GM18517 (cell line): ENCODE results near the gene TSC22D4.
"Not testable (repeated sequence)": the region's sequence is repeated elsewhere in the genome, so short reads cannot be mapped to it uniquely, and the experiment has no call there.

Experiments used
- ATAC-seq: cut with Tn5 transposase; IDR thresholded peaks from one replicate; pipeline ENCODE4 v1.9.1; 2021; ENCODE audit warnings: mild to moderate bottlenecking, moderate library complexity; ENCODE audit not compliant: unreplicated experiment

TSC22D4 gene

GRCh38 chr7:100447363-100447762 lies 31.7 kb downstream of the TSC22D4 start:
- ATAC-seq: not testable (repeated sequence)

- no peak for ATAC-seq
Observed at GRCh38 chr7:100446040-100446439, 33.0 kb downstream of the TSC22D4 start.

DNA sequence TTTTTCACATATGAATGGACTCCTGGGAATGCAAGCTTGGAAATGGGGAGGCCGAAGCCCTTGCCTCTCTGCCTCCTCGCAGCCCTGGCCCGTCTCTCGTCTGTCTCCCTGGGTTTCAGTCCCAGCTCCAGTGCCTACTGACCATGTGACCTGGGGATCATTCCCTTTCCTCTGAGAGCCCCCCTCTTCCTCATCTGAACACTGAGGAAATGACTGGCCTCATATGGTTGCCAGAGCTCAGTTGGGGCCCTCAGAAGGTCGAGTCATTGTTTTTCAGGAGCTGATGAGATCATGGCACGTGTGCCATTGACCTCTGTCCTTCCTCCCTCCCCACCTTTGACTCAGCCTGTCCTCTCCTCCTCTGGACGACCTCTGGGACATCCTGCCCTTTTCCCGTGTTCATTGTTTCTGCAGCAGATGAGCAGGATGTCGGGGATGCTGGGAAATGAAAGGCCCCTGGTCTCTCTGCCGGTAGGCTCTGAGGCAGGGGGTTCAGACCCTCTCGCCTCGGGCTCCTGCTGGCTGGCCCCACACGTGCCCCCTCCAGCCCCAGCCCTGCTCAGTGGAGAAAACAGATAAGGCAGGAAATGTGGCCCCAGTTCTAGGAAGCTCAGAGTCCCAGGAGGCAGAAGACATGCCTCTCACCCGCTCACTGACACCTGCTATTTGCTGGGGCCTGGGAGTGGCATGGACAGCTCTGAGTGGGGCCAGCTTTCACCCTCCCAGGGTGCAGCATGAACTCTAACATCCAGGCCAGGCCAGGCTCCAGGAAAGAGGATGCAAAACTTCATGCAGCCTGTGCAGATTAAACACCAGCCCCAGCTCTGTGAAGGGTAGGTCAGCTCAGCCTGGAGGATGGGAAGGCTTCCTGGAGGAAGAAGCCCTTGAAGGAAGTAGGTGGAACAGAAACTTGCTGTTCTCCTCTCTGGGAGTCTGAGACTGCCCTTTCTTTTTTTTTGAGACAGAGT lies 34.4 kb downstream of the TSC22D4 start:
- ATAC-seq: no peak

- ATAC-seq: no peak
Observed at GRCh38 chr7:100443096-100443840, 35.7 kb downstream of the TSC22D4 start.

DNA sequence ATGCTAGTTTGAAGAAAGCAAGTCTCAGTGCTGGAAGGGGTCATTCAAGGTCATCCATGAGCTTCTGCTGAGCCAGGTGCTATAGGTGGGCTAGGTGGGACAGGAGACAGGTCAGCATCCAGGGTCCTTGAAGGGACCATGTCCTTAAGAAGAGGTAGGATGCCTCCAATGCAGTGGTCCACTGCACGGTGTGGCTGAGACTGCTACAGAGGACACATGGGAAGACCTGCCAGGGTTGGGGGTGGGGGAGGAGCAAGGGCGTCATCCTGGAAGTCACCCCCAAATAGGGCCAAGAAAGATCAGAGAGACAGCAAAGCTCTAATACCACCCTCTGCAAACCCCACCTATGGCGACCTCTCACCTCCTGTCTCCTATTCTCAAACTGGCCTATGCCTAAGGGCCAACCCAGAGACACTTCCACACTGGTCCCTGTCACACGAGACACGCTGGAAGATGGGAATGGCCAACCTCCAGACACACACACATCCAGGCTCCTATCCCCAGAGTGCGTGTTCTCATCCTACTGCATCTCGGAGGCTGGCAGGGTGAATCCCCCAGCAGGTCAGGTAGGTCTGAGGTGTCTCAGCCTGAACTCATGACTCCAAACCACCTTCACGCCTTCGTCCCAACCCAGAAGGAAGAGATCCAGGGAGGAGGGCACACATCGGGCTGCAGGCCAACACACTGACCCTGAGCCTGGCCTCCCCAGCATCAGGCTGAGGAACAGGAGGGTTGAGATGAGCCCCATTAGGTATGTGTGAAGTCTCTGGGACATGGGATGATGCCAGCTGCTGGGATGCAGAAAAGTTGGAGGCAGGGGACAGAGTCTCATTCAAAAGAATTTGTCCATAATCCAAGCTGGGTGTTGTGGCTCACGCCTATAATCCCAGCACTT lies 37.1 kb downstream of the TSC22D4 start:
- ATAC-seq: no peak

- not testable (repeated sequence) for ATAC-seq
Observed at GRCh38 chr7:100439244-100439643, 39.8 kb downstream of the TSC22D4 start.

DNA sequence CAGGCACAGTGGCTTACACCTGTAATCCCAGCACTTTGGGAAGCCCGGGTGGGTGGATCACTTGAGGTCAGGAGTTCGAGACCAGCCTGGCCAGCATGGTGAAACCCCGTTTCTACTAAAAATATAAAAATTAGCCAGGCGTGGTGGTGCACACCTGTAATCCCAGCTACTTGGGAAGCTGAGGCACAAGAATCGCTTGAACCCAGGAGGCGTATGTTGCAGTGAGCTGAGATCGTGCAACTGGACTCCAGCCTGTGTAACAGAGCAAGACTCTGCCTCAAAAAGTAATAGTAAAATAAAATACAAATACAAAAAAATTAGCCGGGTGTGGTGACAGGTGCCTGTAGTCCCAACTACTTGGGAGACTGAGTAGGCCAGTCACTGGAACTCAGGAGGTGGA lies 40.3 kb downstream of the TSC22D4 start:
- ATAC-seq: not testable (repeated sequence)

DNA sequence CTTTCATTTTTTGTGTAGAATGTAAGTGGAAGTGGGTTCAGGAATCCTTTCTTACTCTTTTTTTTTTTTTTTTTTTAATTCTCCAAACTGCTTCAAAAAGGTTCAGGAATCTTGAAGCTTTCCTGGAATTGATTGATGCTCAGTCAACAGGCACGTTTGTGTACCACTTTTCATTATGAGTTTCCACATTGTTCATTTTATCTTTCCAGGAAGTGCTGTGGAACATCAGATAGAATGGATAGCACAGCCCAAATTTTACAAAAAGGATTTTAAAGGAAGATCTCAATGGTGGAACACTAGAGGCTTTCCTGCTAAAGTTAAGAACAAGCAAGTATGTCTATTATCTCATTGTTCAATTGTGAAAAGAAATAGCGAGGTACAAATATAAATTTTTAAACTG lies 40.8 kb downstream of the TSC22D4 start:
- no peak for ATAC-seq

DNA sequence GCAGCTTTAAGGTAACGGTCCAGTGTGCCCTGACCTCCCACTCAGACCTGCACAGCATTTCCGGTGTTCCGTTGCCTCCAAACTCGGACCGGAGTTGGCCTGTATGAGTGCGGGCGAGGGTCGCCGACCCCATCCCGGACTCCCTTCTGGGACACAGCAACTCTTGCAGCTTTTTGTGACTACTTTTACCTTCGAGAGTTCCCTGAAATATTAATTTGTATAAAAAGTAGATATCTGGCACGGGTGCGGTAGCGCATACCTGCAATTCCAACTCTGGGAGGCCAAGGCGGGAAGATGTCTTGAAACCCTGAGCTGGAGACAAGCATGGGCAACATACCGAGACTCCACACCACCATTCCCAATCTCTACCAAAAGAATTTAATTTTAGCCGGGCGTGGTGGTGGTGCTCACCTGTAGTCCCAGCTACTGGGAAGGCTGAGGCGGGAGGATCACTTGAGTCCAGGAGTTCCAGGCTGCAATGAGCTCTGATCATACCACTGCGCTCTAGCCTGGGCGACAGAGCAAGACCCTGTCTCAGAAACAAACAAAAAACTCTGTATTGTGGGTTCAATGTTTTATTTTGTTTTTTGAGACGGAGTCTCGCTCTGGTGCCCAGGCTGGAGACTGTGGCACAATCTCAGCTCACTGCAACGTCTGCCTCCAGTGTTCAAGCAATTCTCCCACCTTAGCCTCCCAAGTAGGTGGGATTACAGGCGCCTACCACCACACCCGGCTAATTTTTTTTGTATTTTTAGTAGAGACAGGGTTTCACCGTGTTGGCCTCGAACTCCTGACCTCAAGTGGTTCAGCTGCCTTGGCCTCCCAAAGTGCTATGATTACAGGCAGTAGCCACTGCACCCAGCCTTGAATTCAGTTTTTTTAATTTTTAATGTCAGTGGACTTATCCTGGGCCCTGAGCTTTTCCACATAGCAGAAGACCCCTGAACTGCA lies 41.6 kb downstream of the TSC22D4 start:
- ATAC-seq: no peak

- ATAC-seq: peak; percentile 20
Observed at GRCh38 chr7:100435401-100436304, 43.4 kb downstream of the TSC22D4 start.

DNA sequence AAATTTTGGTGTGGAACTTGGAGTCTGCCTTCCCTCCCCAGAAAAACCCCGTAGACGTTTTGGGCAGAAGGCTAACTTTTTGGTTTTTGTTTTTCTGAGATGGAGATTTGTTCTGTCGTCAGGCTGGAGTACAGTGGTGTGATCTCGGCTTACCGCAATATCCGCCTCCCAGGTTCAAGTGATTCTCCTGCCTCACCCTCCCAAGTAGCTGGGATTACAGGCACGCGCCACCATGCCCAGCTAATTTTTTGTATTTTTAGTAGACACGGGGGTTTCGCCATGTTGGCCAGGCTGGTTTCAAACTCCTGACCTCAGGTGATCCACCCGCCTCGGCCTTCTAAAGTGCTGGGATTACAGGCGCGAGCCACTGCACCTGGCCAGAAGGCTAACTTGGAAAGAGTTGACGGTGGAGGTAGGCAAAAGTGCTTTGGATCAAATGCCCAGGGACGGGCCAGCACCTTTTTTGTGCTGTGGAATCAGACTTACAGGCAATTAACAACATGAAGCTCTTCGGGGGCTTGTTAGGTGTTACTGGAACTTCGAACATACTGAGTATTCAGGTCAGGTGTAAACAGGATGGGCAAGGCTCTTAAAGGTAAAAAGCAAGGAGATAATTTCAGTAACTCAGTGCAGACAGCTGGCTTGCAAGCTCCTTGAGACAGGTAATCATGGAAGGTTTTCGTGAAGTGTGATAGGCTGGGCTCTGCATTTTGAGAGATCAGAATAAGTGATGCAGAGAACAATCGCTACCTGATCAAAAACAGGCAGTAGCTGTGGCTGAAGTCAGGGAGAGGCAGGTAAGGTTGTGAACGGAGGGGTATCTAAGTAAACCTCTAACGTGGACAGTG lies 44.5 kb downstream of the TSC22D4 start:
- ATAC-seq: no peak

DNA sequence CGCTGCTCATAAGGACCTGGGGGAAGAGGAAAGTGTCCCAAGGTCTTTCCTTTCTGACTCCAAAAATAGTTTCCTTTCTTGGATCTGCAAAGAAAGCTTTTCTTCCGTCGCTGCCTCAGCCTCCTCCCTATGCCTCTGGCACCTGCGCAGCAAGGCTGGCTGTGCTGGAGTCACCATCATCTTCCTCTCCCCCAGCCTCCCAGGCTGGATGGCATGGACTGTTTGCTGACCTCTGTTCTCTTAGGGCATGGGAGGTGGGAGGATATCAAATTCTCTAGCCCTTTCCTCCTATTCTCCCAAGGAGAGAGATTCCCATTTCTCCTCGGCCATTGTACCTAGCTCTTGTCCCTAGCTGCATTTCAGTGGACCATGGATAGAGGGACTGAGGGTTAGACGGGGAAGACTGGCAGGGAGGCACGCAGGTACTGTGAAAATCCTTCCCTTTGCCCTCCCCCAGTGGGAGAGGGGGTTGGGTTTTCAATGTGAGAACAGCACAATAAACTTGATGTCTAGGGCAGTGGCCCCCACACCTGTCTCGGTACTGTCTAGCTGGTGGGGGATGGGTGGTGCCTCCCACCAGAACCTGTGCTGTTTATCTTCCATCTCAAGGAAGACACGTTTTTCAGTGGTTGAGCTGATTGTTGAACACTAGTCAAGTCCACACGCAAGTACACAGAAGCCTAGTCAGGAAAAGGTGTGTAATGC lies 45.3 kb downstream of the TSC22D4 start:
- ATAC-seq: no peak

GRCh38 chr7:100433276-100433591 lies 45.8 kb downstream of the TSC22D4 start:
- ATAC-seq: no peak

- no peak for ATAC-seq
Observed at GRCh38 chr7:100432621-100433275, 46.3 kb downstream of the TSC22D4 start.

GRCh38 chr7:100432053-100432452 lies 47.0 kb downstream of the TSC22D4 start:
- no peak for ATAC-seq

- no peak for ATAC-seq
Observed at GRCh38 chr7:100431286-100431735, 47.7 kb downstream of the TSC22D4 start.
